Lower leg skin (tissue), 4 donors: Measurements from ENCODE around the gene SLC39A11. TPM values are rescaled to one million over a fixed set of nuclear protein-coding genes. Genes with fewer than 3 reads are reported as not detected.

Source experiments
- DNase-seq, 2 donors: peaks; one replicate each; pipeline ENCODE4 v3.0.0-alpha.2; 2019; ENCODE audit warnings: low spot score in 2 of 2
- H3K4me3 ChIP-seq: fragments of 200-600 bp; sonication (generic); 2 replicates; pipeline ENCODE4 v1.5.1; 2017; ENCODE audit warnings: mild to moderate bottlenecking, low read depth; ENCODE audit not compliant: poor library complexity, severe bottlenecking
- CTCF ChIP-seq, 3 donors: fragments of 450-650 bp; IDR thresholded peaks; one replicate each; pipeline ENCODE4 v1.5.1; 2016; ENCODE audit warnings: antibody characterized with exemption in 3 of 3, mild to moderate bottlenecking in 3 of 3, moderate library complexity in 2 of 3
- POLR2A ChIP-seq, 2 donors: fragments of 450-650 bp; IDR thresholded peaks; one replicate each; pipeline ENCODE4 v1.6.1; 2016 to 2017; ENCODE audit warnings: antibody characterized with exemption in 2 of 2, mild to moderate bottlenecking in 1 of 2, moderate library complexity in 1 of 2
- WGBS, 2 donors: methylation state at CpG; one replicate each; pipeline ENCODE4 v1.1.5; 2018; 5-methylcytosine and 5-hydroxymethylcytosine counted together
- intact Hi-C: fragments of 100-400 bp; cut with DNase I; formaldehyde crosslinking; loops from one replicate; pipeline ENCODE4 v1.15.0; 2023; ENCODE audit warnings: low total_unique reads
- total RNA-seq, 4 donors: library from RNA; depleted of rRNA; stranded (reverse); fragments of >200 nt; gene quantifications; one replicate each; pipeline ENCODE4 v1.1.0, GENCODE V29; 2016

Gene SLC39A11
- total RNA-seq, 4 donors from 2014 or later: 41.6 to 59.0 (median 47.1) TPM

- 67 to 71% methylated on average over 22 of the region's 22 CpGs for WGBS, 2 donors
- peak in 1 of 2 donors; percentile 29 for DNase-seq
- TF ChIP-seq POLR2A (IDR thresholded peaks at IDR 0.05) (no peak), CTCF (IDR thresholded peaks at IDR 0.05) (peak in 1 of 3 donors; percentile 96)
- intact Hi-C loops: no loop called here
- no peak overlapping the region for H3K4me3 ChIP-seq
Measured at GRCh38 chr17:72631949-72632684, 460.4 kb downstream of the SLC39A11 start.

- TF ChIP-seq POLR2A (IDR thresholded peaks at IDR 0.05): no peak
- peak in 1 of 2 donors; percentile 30 for DNase-seq
- intact Hi-C loops: no loop called here
- WGBS, 2 donors: 48 to 54% methylated on average over 9 of the region's 9 CpGs
- H3K4me3 ChIP-seq: no peak overlapping the region
Measured at GRCh38 chr17:72631568-72631948, 460.9 kb downstream of the SLC39A11 start.

DNA sequence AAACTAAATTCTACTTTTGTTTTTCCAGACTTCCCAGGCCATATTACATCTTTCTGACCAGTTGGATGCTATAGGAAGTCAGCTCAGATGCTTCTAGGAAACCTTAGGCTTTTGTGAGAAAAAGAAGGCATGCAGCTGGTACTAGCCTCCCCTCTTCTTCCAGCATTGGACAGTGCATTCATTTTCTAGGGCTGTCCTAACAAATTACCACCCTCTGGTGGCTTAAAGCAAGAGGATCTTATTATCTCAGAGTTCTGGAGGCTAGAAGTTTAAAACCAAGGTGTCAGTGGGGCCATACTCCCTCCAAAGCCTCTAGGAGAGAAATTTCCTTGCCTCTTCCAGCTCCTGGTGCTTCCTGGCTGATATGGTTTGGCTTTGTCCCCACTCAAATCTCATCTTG is 467.8 kb downstream of the SLC39A11 start:
- no peak overlapping the region for H3K4me3 ChIP-seq

GRCh38 chr17:72624226-72624625 is 468.3 kb downstream of the SLC39A11 start:
- no peak overlapping the region for H3K4me3 ChIP-seq
- intact Hi-C loops: no loop called here
- TF ChIP-seq CTCF (IDR thresholded peaks at IDR 0.05) (no peak), POLR2A (IDR thresholded peaks at IDR 0.05) (no peak)
- DNase-seq: no peak
- 73 to 80% methylated on average over 3 of the region's 3 CpGs for WGBS, 2 donors

More for the DNA sequence above, 467.8 kb downstream of the SLC39A11 start:
- TF ChIP-seq CTCF (IDR thresholded peaks at IDR 0.05): no peak
- TF ChIP-seq POLR2A (IDR thresholded peaks at IDR 0.05): no peak
- DNase-seq: no peak
- intact Hi-C loops: no loop called here

DNA sequence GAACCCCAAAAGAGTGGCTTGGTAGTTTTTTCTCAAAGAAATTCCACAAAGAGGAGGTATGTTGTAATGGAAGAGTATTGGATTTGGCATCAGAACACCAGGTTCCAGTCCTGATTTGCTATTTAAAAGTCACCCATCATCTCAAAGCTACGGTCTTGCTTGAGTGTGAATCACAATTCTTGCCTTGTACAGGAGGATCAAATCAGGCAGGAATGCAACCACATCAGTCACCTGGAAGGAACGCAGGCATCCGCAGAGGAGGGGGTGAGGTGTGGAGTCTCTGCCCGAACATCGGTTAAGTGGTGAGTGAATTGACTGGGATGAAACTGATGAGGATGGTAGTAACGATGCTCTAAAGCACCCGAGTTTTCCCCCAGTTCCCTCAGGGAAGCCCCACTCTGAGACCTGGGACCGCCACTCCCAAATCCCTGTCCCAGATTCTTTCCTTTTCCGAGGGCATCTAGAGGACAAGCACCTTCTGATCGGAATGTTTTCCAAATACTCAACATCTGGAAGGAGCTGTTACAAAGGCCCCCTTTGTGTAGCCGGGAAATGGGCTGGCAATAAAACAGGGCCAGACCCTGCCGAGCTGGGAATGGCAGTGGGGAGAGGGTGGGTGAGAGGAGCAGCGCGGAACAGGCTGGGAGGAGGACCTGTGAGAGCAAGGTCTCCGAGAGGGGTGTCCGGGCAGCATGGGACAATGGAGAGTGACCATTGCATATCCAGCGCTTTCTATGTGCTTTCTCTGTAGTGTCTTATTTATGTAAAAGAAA is 469.6 kb downstream of the SLC39A11 start:
- TF ChIP-seq POLR2A (IDR thresholded peaks at IDR 0.05): no peak
- TF ChIP-seq CTCF (IDR thresholded peaks at IDR 0.05): no peak
- DNase-seq: no peak
- intact Hi-C loops: no loop called here
- H3K4me3 ChIP-seq: no peak overlapping the region
- WGBS, 2 donors: 60 to 66% methylated on average over 17 of the region's 17 CpGs

- H3K4me3 ChIP-seq: no peak overlapping the region
- intact Hi-C loops: no loop called here
- 89 to 95% methylated on average over 7 of the region's 7 CpGs for WGBS, 2 donors
- no peak for DNase-seq
- TF ChIP-seq POLR2A (IDR thresholded peaks at IDR 0.05): no peak
- no peak for TF ChIP-seq CTCF (IDR thresholded peaks at IDR 0.05)
Measured at GRCh38 chr17:72619976-72620650, 472.4 kb downstream of the SLC39A11 start.
